ENCODE data around the gene STXBP1. TPM values are rescaled to one million over a fixed set of nuclear protein-coding genes. Genes with fewer than 3 reads are reported as not detected.

The STXBP1 gene
- total RNA-seq, 4 donors from 2014 or later: 4.7 to 36.1 (median 12.2) TPM

DNA sequence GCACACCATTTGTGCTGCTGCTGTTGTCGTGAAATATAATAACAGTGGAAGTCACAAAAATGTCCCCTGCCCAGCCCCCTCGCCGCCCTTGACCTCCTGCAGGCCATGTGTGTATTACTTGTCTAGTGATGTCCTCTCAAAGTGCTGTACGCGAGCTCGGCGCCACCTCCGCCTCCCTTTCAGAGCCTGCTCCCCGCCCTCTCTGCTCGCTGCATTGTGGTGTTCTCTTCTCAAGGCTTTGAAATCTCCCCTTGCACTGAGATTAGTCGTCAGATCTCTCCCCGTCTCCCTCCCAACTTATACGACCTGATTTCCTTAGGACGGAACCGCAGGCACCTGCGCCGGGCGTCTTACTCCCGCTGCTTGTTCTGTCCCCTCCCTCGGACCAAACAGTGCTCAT lies 80.0 kb downstream of the STXBP1 start:
- Histone ChIP-seq H3K4me1 (no peaks in the 10 kb centered on the region), H3K4me3 (no peak overlapping the region), H3K9me3 (no peaks in the 10 kb centered on the region), H3K27ac (no peak overlapping the region), H3K27me3 (no peaks in the 10 kb centered on the region), H3K36me3 (peaks cover 0 to 50% (median 0%) of the 10 kb centered on the region in 3 donors)
- TF ChIP-seq, protein P1, sequence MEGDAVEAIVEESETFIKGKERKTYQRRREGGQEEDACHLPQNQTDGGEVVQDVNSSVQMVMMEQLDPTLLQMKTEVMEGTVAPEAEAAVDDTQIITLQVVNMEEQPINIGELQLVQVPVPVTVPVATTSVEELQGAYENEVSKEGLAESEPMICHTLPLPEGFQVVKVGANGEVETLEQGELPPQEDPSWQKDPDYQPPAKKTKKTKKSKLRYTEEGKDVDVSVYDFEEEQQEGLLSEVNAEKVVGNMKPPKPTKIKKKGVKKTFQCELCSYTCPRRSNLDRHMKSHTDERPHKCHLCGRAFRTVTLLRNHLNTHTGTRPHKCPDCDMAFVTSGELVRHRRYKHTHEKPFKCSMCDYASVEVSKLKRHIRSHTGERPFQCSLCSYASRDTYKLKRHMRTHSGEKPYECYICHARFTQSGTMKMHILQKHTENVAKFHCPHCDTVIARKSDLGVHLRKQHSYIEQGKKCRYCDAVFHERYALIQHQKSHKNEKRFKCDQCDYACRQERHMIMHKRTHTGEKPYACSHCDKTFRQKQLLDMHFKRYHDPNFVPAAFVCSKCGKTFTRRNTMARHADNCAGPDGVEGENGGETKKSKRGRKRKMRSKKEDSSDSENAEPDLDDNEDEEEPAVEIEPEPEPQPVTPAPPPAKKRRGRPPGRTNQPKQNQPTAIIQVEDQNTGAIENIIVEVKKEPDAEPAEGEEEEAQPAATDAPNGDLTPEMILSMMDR (IDR thresholded peaks at IDR 0.05): no peak
- no peak for DNase-seq
- 88 to 89% methylated on average over 20 of the region's 20 CpGs for WGBS, 2 donors
- intact Hi-C loops (cut with DNase I): no loop called here

DNA sequence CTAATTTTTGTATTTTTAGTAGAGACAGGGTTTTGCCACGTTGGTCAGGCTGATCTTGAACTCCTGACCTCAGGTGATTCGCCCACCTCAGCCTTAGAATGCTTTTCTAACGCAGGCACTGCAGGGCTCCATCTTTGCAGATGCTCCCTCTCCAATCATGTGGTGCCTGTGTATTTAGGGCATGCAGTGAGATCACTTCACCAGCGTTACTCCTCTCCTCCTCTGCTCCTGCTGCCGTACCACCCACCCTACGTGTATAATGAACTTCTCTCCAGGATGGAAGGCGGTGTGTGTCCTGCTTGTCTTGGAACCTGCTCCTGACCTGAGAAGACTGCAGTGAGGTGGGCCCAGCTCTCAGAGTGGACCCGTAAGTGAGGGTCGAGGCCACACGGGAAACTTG lies 81.1 kb downstream of the STXBP1 start:
- WGBS, 2 donors: 75 to 86% methylated on average over 5 to 9 of the region's 10 CpGs
- Histone ChIP-seq H3K4me1 (no peaks in the 10 kb centered on the region), H3K4me3 (no peak overlapping the region), H3K27me3 (no peaks in the 10 kb centered on the region), H3K27ac (no peak overlapping the region), H3K9me3 (no peaks in the 10 kb centered on the region), H3K36me3 (peaks cover 0 to 39% (median 0%) of the 10 kb centered on the region in 3 donors)
- no peak for TF ChIP-seq POLR2A (IDR thresholded peaks at IDR 0.05)
- TF ChIP-seq, protein P1 (IDR thresholded peaks at IDR 0.05): no peak
- intact Hi-C loops (cut with DNase I): no loop called here
- no peak for DNase-seq

DNA sequence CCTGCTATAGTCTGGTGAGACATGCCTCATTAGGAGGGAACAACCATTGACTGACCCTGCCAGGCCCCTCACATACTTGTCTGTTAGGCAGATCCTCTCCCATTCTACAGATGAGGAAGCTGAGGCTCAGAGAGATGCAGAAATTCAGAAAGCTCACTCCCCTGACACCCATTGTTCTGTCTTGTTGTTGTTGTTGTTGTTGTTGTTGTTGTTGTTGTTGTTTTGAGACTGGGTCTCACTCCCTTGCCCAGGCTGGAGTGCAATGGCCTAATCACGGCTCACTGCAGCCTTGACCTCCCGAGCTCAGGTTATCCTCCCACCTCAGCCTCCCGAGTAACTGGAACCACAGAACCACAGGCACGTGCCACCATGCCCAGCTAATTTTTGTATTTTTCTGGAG lies 81.6 kb downstream of the STXBP1 start:
- no peak overlapping the region for H3K4me3 ChIP-seq
- TF ChIP-seq POLR2A (IDR thresholded peaks at IDR 0.05): no peak
- TF ChIP-seq, protein P1 (IDR thresholded peaks at IDR 0.05): no peak
- no peak for DNase-seq
- no peak overlapping the region for H3K27ac ChIP-seq
- intact Hi-C loops (cut with DNase I): no loop called here
- H3K4me1 ChIP-seq: peaks cover 0 to under 1% (median 0%) of the 10 kb centered on the region in 3 donors
- no peaks in the 10 kb centered on the region for H3K27me3 ChIP-seq
- 92 to 97% methylated on average over 2 to 4 of the region's 4 CpGs for WGBS, 2 donors
- H3K9me3 ChIP-seq: no peaks in the 10 kb centered on the region
- peaks cover 0 to 37% (median 0%) of the 10 kb centered on the region in 3 donors for H3K36me3 ChIP-seq

DNA sequence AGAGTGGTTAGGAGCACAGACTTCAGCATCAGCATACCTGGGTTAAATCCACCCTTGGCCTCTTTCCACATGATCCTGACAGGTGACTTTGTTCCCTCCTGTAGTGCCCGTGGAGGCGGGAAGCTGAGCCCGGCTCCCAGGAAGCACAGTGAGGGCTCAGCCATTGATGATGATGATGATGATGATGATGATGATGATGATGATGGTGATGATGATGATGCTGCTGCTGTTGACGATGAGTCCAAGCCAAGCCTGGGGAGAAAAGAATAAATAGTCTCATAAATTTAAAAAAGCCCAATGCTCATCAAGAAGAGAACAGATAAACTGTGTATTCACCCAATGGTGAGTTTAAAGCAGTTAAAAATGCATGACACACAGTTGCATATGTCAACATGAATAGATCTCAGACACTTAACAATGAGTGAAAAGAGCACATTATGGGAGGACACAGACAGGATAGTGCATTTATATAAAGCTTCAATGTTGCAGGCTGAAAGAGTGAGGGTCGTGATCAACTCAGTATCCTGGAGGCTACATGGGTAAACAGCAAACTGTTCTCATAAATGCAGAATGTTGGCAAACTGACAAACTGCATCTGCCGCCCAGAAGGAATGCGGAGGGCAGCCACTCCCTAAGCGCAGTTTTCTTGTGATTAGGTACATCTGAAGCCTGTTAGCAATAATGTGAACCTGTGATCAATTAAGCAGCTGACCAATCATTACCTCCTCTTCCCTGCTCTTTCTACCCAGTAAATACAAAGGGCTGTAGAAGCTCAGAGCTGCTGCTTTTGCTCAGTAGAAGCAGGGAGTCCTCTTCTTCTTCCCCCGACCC lies 83.0 kb downstream of the STXBP1 start:
- peaks cover 0 to 14% (median 7%) of the 10 kb centered on the region in 3 donors for H3K4me1 ChIP-seq
- peaks cover 0 to 23% (median 0%) of the 10 kb centered on the region in 3 donors for H3K36me3 ChIP-seq
- 72 to 81% methylated on average over 6 to 8 of the region's 9 CpGs for WGBS, 2 donors
- H3K27me3 ChIP-seq: no peaks in the 10 kb centered on the region
- no peaks in the 10 kb centered on the region for H3K9me3 ChIP-seq
- no peak overlapping the region for H3K4me3 ChIP-seq
- no peak for DNase-seq
- intact Hi-C loops (cut with DNase I): no loop called here
- no peak overlapping the region for H3K27ac ChIP-seq
- TF ChIP-seq POLR2A (IDR thresholded peaks at IDR 0.05): no peak
- TF ChIP-seq, protein P1 (IDR thresholded peaks at IDR 0.05): no peak

DNA sequence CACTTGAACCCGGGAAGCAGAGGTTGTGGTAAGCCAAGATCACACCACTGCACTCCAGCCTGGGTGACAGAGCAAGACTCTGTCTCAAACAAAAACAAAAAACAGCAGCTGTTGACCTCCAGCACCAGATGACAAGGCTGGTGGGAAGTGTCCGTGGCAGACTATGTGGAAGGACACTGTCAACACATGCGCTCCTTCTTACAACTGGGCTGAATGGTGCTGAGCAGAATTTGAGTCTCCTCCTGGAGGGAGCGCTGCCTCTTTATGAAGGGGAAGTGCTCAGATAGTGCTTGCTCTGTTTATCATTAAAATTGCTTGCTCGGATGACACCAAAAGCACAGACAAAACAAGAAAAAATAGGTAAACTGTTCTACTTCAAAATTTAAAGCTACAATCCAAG lies 85.5 kb downstream of the STXBP1 start:
- Histone ChIP-seq H3K27me3 (no peaks in the 10 kb centered on the region), H3K36me3 (no peaks in the 10 kb centered on the region), H3K27ac (no peak overlapping the region), H3K4me3 (no peak overlapping the region), H3K4me1 (peaks cover 0 to 21% (median 9%) of the 10 kb centered on the region in 3 donors), H3K9me3 (no peaks in the 10 kb centered on the region)
- 77 to 79% methylated on average over 5 of the region's 5 CpGs for WGBS, 2 donors
- DNase-seq: no peak
- intact Hi-C loops (cut with DNase I): no loop called here
- TF ChIP-seq, protein P1 (IDR thresholded peaks at IDR 0.05): no peak
- no peak for TF ChIP-seq POLR2A (IDR thresholded peaks at IDR 0.05)

Data from esophagus squamous epithelium (tissue), 5 donors.